K562 (cell line): ENCODE results near the gene SCUBE2. TPM values are rescaled to one million over a fixed set of nuclear protein-coding genes. Genes with fewer than 3 reads are reported as not detected.
A peak's percentile ranks its signal among the peaks of the same experiment; 100 is the strongest.

Source experiments
- BRD9 ChIP-seq: fragments of 450-650 bp; IDR thresholded peaks from 2 replicates; pipeline ENCODE4 v1.6.1; 2018; ENCODE audit warnings: low read depth; ENCODE audit not compliant: partially characterized antibody
- CCNT2 ChIP-seq: IDR thresholded peaks from 2 replicates; pipeline ENCODE4 v1.6.1; 2011; ENCODE audit warnings: borderline replicate concordance, low read depth, mild to moderate bottlenecking, moderate library complexity, mixed read lengths, low read length; ENCODE audit not compliant: insufficient read length; ENCODE audit errors: extremely low read depth
- CSDE1 ChIP-seq, 2 experiments: fragments of 450-650 bp; IDR thresholded peaks; 2 replicates each; pipeline ENCODE4 v1.6.1; 2016; ENCODE audit warnings: mild to moderate bottlenecking in 1 of 2
- ETS2 ChIP-seq: IDR thresholded peaks from 2 replicates; pipeline ENCODE4 v1.6.1; 2016; ENCODE audit warnings: borderline replicate concordance, missing genetic modification characterization, mild to moderate bottlenecking, moderate library complexity, missing compliant biosample characterization; ENCODE audit not compliant: poor library complexity, severe bottlenecking
- FOXP1 ChIP-seq: sonication (generic); formaldehyde crosslinking; IDR thresholded peaks from 2 replicates; pipeline ENCODE4 v1.8.0; 2022; ENCODE audit warnings: mild to moderate bottlenecking, missing genetic modification reagents
- HNRNPLL ChIP-seq: fragments of 200-400 bp; formaldehyde crosslinking; IDR thresholded peaks from 2 replicates; pipeline ENCODE4 v1.6.1; 2017; ENCODE audit warnings: low read length, low read depth, mild to moderate bottlenecking; ENCODE audit not compliant: poor library complexity, severe bottlenecking
- NRF1 ChIP-seq, 2 experiments: fragments of 450-650 bp; IDR thresholded peaks in 1 of 2; conservative IDR thresholded peaks in 1 of 2; 2 replicates each; pipeline ENCODE4 v1.6.1; 2014; ENCODE audit warnings: mild to moderate bottlenecking in 2 of 2
- PHF20 ChIP-seq: fragments of 450-650 bp; IDR thresholded peaks from 2 replicates; pipeline ENCODE4 v1.6.1; 2018; ENCODE audit not compliant: partially characterized antibody
- STAG1 ChIP-seq: sonication (generic); formaldehyde crosslinking; IDR thresholded peaks from 2 replicates; pipeline ENCODE4 v1.5.0; 2020; ENCODE audit warnings: missing genetic modification reagents, borderline replicate concordance
- TAF9B ChIP-seq: fragments of 450-650 bp; IDR thresholded peaks from 2 replicates; pipeline ENCODE4 v1.6.1; 2018; ENCODE audit warnings: mild to moderate bottlenecking; ENCODE audit not compliant: partially characterized antibody
- TSC22D4 ChIP-seq: fragments of 450-650 bp; IDR thresholded peaks from 2 replicates; pipeline ENCODE4 v1.6.1; 2016; ENCODE audit warnings: missing genetic modification characterization, missing biosample characterization, control low read depth
- ZKSCAN8 ChIP-seq: fragments of 200-800 bp; sonication (Bioruptor generic); IDR thresholded peaks from 2 replicates; pipeline ENCODE4 v1.6.1; 2016; ENCODE audit warnings: missing genetic modification characterization, missing compliant biosample characterization
- ZNF212 ChIP-seq: fragments of 450-650 bp; formaldehyde crosslinking; IDR thresholded peaks from 2 replicates; pipeline ENCODE4 v1.4.0; 2020; ENCODE audit warnings: mild to moderate bottlenecking
- ZNF280A ChIP-seq: fragments of 450-650 bp; IDR thresholded peaks from 2 replicates; pipeline ENCODE4 v1.6.1; 2018; ENCODE audit warnings: mild to moderate bottlenecking, low read depth; ENCODE audit not compliant: partially characterized antibody
- ZNF740 ChIP-seq, 3 experiments: fragments of 200-800 bp in 1 of 3; sonication (Bioruptor generic) in 1 of 3; sonication (generic) in 1 of 3; formaldehyde crosslinking in 1 of 3; IDR thresholded peaks; 2 replicates each; pipeline versions ENCODE4 v1.6.1 to v1.8.0; 2016 to 2022; ENCODE audit warnings: mild to moderate bottlenecking in 2 of 3, missing compliant biosample characterization in 2 of 3, missing genetic modification characterization in 2 of 3, missing genetic modification reagents in 1 of 3
- polyA plus RNA-seq, 8 experiments: library from polyadenylated mRNA; depleted of rRNA in 4 of 8; stranded (reverse) in 5 of 8; unstranded in 3 of 8; fragments of >200 nt; fragmentation: Nextera tagmentation in 2 of 8; fragmentation: Illumina TruSeq in 1 of 8; extraction: Ambion mirVana in 2 of 8; extraction: Trizol in 1 of 8; gene quantifications; 2 replicates each; pipeline versions ENCODE4 v1.2.1 to v1.2.3, GENCODE V29; 2011 to 2014; ENCODE audit warnings: inconsistent platforms in 1 of 8, missing spikeins in 1 of 8
- total RNA-seq, 7 experiments: library from RNA; depleted of rRNA in 6 of 7; stranded (reverse); fragments of >200 nt in 6 of 7; fragmentation: Illumina TruSeq in 2 of 7; extraction: Trizol in 2 of 7; gene quantifications; 2 replicates each; pipeline versions ENCODE4 v1.2.1 to v1.2.3, GENCODE V29; 2011 to 2021; ENCODE audit warnings: low replicate concordance in 1 of 7
- TF ChIP-seq, protein P1 (sequence below): IDR thresholded peaks from 3 replicates; pipeline ENCODE4 v1.6.1; 2011; ENCODE audit warnings: borderline replicate concordance, mild to moderate bottlenecking, moderate library complexity; ENCODE audit not compliant: insufficient read length; ENCODE audit errors: extremely low read depth
- TF ChIP-seq, protein P2 (sequence below): fragments of 250-450 bp; sonication (Bioruptor Pico); IDR thresholded peaks from 2 replicates; pipeline ENCODE4 v1.8.0; 2021; ENCODE audit warnings: borderline replicate concordance, mild to moderate bottlenecking, moderate library complexity; ENCODE audit not compliant: poor library complexity, severe bottlenecking
- TF ChIP-seq, protein P3 (sequence below): sonication (generic); formaldehyde crosslinking; IDR thresholded peaks from 2 replicates; pipeline ENCODE4 v1.5.0; 2020; ENCODE audit warnings: missing genetic modification reagents

SCUBE2 gene
- total and polyA plus RNA-seq, 9 of the 15 experiments (the other 6 are each of a cell fraction or from before 2014, with no cell fraction given), result 0.06 to 0.40 (median 0.07) TPM; not detected in 6

GRCh38 chr11:9003573-9004182 lies 87.7 kb downstream of the SCUBE2 start, which contains the start of gene NRIP3 (continued):
- TF ChIP-seq HNRNPLL (no peak), TAF9B (no peak), ZKSCAN8 (CRISPR knock-in tag) (no peak), STAG1 (CRISPR knock-in tag) (no peak), CSDE1 (IDR thresholded peaks at IDR 0.05) (no peak), BRD9 (no peak), FOXP1 (CRISPR knock-in tag) (no peak), CCNT2 (no peak), TSC22D4 (tag) (no peak), NRF1 (conservative IDR thresholded peaks at IDR 0.05 in 1 of 2, IDR thresholded peaks at IDR 0.05 in 1 of 2) (peak; percentile 70 to 75), PHF20 (no peak), ETS2 (tag) (no peak), ZNF740 (CRISPR knock-in tag; IDR thresholded peaks at IDR 0.05) (no peak), ZNF740 (tag; IDR thresholded peaks at IDR 0.05) (no peak), ZNF280A (no peak), ZNF212 (CRISPR knock-in tag) (0 out of 2 replicates have a peak, but pooled peaks have one; percentile 66)
- TF ChIP-seq, protein P1, sequence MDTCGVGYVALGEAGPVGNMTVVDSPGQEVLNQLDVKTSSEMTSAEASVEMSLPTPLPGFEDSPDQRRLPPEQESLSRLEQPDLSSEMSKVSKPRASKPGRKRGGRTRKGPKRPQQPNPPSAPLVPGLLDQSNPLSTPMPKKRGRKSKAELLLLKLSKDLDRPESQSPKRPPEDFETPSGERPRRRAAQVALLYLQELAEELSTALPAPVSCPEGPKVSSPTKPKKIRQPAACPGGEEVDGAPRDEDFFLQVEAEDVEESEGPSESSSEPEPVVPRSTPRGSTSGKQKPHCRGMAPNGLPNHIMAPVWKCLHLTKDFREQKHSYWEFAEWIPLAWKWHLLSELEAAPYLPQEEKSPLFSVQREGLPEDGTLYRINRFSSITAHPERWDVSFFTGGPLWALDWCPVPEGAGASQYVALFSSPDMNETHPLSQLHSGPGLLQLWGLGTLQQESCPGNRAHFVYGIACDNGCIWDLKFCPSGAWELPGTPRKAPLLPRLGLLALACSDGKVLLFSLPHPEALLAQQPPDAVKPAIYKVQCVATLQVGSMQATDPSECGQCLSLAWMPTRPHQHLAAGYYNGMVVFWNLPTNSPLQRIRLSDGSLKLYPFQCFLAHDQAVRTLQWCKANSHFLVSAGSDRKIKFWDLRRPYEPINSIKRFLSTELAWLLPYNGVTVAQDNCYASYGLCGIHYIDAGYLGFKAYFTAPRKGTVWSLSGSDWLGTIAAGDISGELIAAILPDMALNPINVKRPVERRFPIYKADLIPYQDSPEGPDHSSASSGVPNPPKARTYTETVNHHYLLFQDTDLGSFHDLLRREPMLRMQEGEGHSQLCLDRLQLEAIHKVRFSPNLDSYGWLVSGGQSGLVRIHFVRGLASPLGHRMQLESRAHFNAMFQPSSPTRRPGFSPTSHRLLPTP, result no peak
- TF ChIP-seq, protein P2, sequence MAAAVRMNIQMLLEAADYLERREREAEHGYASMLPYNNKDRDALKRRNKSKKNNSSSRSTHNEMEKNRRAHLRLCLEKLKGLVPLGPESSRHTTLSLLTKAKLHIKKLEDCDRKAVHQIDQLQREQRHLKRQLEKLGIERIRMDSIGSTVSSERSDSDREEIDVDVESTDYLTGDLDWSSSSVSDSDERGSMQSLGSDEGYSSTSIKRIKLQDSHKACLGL, result no peak
- TF ChIP-seq, protein P3, sequence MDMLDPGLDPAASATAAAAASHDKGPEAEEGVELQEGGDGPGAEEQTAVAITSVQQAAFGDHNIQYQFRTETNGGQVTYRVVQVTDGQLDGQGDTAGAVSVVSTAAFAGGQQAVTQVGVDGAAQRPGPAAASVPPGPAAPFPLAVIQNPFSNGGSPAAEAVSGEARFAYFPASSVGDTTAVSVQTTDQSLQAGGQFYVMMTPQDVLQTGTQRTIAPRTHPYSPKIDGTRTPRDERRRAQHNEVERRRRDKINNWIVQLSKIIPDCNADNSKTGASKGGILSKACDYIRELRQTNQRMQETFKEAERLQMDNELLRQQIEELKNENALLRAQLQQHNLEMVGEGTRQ, result no peak
